Liver (tissue), 9 donors: ENCODE measurements around the gene EEF2K. TPM values are rescaled to one million over a fixed set of nuclear protein-coding genes. Genes with fewer than 3 reads are reported as not detected.

ENCODE experiments used
- DNase-seq: peaks from one replicate; pipeline ENCODE4 v3.0.0-alpha.2; 2017; ENCODE audit warnings: low spot score
- H3K27ac ChIP-seq, 2 donors: one replicate each; pipeline ENCODE4 v1.7.0; 2013; ENCODE audit warnings: inconsistent platforms in 2 of 2, low read length in 2 of 2, control low read depth in 1 of 2, low read depth in 1 of 2, mild to moderate bottlenecking in 1 of 2
- H3K27me3 ChIP-seq, 4 donors: one replicate each; pipeline versions ENCODE4 v1.6.1 to v1.7.0; 2013; ENCODE audit warnings: low read length in 3 of 4, inconsistent platforms in 1 of 4, mild to moderate bottlenecking in 1 of 4, moderate library complexity in 1 of 4; ENCODE audit not compliant: control insufficient read depth in 4 of 4, insufficient read depth in 4 of 4
- H3K36me3 ChIP-seq, 4 donors: one replicate each; pipeline versions ENCODE4 v1.6.1 to v1.7.0; 2013; ENCODE audit warnings: low read length in 3 of 4, mild to moderate bottlenecking in 3 of 4, low read depth in 1 of 4, moderate library complexity in 1 of 4; ENCODE audit not compliant: control insufficient read depth in 4 of 4, insufficient read depth in 3 of 4
- H3K4me1 ChIP-seq, 4 donors: one replicate each; pipeline versions ENCODE4 v1.6.1 to v1.7.0; 2013; ENCODE audit warnings: low read length in 3 of 4, mild to moderate bottlenecking in 3 of 4, moderate library complexity in 1 of 4; ENCODE audit not compliant: control insufficient read depth in 4 of 4, insufficient read depth in 4 of 4
- H3K4me3 ChIP-seq, 3 donors: one replicate each; pipeline versions ENCODE4 v1.6.1 to v1.7.0; 2013; ENCODE audit warnings: low read length in 3 of 3, control low read depth in 1 of 3, low read depth in 1 of 3, mild to moderate bottlenecking in 1 of 3
- H3K9ac ChIP-seq, 2 donors: one replicate each; pipeline ENCODE4 v1.7.0; 2013; ENCODE audit warnings: low read length in 2 of 2, mild to moderate bottlenecking in 2 of 2, moderate library complexity in 2 of 2, control low read depth in 1 of 2, low read depth in 1 of 2
- H3K9me3 ChIP-seq, 4 donors: one replicate each; pipeline versions ENCODE4 v1.6.1 to v1.7.0; 2013; ENCODE audit warnings: low read length in 3 of 4; ENCODE audit not compliant: control insufficient read depth in 4 of 4
- ATF3 ChIP-seq: IDR thresholded peaks from 2 replicates; pipeline ENCODE4 v1.6.1; 2016; ENCODE audit warnings: antibody characterized with exemption
- CTCF ChIP-seq: fragments of 150-350 bp; IDR thresholded peaks from 2 replicates; pipeline ENCODE4 v1.5.1; 2017; ENCODE audit warnings: improper control_type of control experiment, low read depth, low read length; ENCODE audit not compliant: missing input control
- EGR1 ChIP-seq, 2 donors: IDR thresholded peaks; 2 replicates each; pipeline ENCODE4 v1.6.1; 2016 to 2018; ENCODE audit warnings: antibody characterized with exemption in 2 of 2, low read depth in 2 of 2
- FOXA1 ChIP-seq: IDR thresholded peaks from 2 replicates; pipeline ENCODE4 v1.6.1; 2016; ENCODE audit warnings: antibody characterized with exemption
- FOXA2 ChIP-seq: IDR thresholded peaks from 2 replicates; pipeline ENCODE4 v1.6.1; 2016; ENCODE audit warnings: antibody characterized with exemption
- GABPA ChIP-seq, 2 donors: IDR thresholded peaks in 1 of 2; conservative IDR thresholded peaks in 1 of 2; 2 replicates each; pipeline ENCODE4 v1.6.1; 2016; ENCODE audit warnings: antibody characterized with exemption in 2 of 2, mild to moderate bottlenecking in 1 of 2, moderate library complexity in 1 of 2
- HNF4A ChIP-seq, 2 donors: conservative IDR thresholded peaks; 2 replicates each; pipeline ENCODE4 v1.6.1; 2016; ENCODE audit warnings: antibody characterized with exemption in 2 of 2, mild to moderate bottlenecking in 2 of 2
- HNF4G ChIP-seq: IDR thresholded peaks from 2 replicates; pipeline ENCODE4 v1.6.1; 2016; ENCODE audit warnings: antibody characterized with exemption
- JUND ChIP-seq, 2 donors: IDR thresholded peaks; 2 replicates each; pipeline ENCODE4 v1.6.1; 2016; ENCODE audit warnings: antibody characterized with exemption in 2 of 2
- MAX ChIP-seq: IDR thresholded peaks from 2 replicates; pipeline ENCODE4 v1.6.1; 2016; ENCODE audit warnings: antibody characterized with exemption
- NR2F2 ChIP-seq: IDR thresholded peaks from 2 replicates; pipeline ENCODE4 v1.6.1; 2016; ENCODE audit warnings: antibody characterized with exemption
- RAD21 ChIP-seq, 2 donors: IDR thresholded peaks; 2 replicates each; pipeline ENCODE4 v1.6.1; 2016; ENCODE audit warnings: antibody characterized with exemption in 2 of 2, mild to moderate bottlenecking in 2 of 2
- REST ChIP-seq: IDR thresholded peaks from 2 replicates; pipeline ENCODE4 v1.6.1; 2016; ENCODE audit warnings: antibody characterized with exemption, mild to moderate bottlenecking
- RXRA ChIP-seq, 2 donors: IDR thresholded peaks; 2 replicates each; pipeline ENCODE4 v1.6.1; 2017 to 2018; ENCODE audit warnings: antibody characterized with exemption in 2 of 2, mild to moderate bottlenecking in 1 of 2
- SP1 ChIP-seq: IDR thresholded peaks from 2 replicates; pipeline ENCODE4 v1.6.1; 2018; ENCODE audit warnings: antibody characterized with exemption, mild to moderate bottlenecking
- TAF1 ChIP-seq: conservative IDR thresholded peaks from 2 replicates; pipeline ENCODE4 v1.6.1; 2016; ENCODE audit warnings: antibody characterized with exemption, mild to moderate bottlenecking
- YY1 ChIP-seq: IDR thresholded peaks from 2 replicates; pipeline ENCODE4 v1.6.1; 2016; ENCODE audit warnings: antibody characterized with exemption, mild to moderate bottlenecking
- ZBTB33 ChIP-seq: IDR thresholded peaks from 2 replicates; pipeline ENCODE4 v1.6.1; 2016; ENCODE audit warnings: antibody characterized with exemption
- whole genome bisulfite sequencing: extraction: QIAGEN DNeasy Blood & Tissue Kit; methylation state at CpG from one replicate; pipeline ENCODE4 v1.1.7; 2013; 5-methylcytosine and 5-hydroxymethylcytosine counted together
- polyA plus RNA-seq, 2 donors: library from polyadenylated mRNA; stranded (reverse) in 1 of 2; unstranded in 1 of 2; fragments of 200-250 nt in 1 of 2; fragments of >200 nt in 1 of 2; fragmentation: Nextera tagmentation in 1 of 2; extraction: Ambion mirVana in 1 of 2; gene quantifications; one replicate each; pipeline versions ENCODE4 v1.2.1 to v1.2.3, GENCODE V29; 2013 to 2015
- total RNA-seq, 2 donors: library from RNA; depleted of rRNA; stranded (reverse); fragments of >200 nt; gene quantifications; one replicate each; pipeline ENCODE4 v1.2.3, GENCODE V29; 2014
- donor health status: healthy.
- donor health status: healthy.
- donor health status: healthy.
- donor health status: healthy.
- donor health status: healthy.

The EEF2K gene
- total and polyA plus RNA-seq, 4 donors: 3.2 to 14.3 (median 8.0) TPM

- Histone ChIP-seq H3K4me3 (no peak overlapping the region), H3K36me3 (peaks cover 6 to 72% (median 17%) of the 10 kb centered on the region in 4 donors), H3K27ac (no peak overlapping the region), H3K4me1 (no peaks in the 10 kb centered on the region), H3K9me3 (no peaks in the 10 kb centered on the region), H3K27me3 (no peaks in the 10 kb centered on the region), H3K9ac (no peak overlapping the region)
- WGBS: 97% methylated on average over 10 of the region's 10 CpGs
- TF ChIP-seq EGR1 (IDR thresholded peaks at IDR 0.05; ENCODE audit: low read depth in 2 of 2) (no peak), ZBTB33 (no peak), RXRA (IDR thresholded peaks at IDR 0.05) (no peak), GABPA (IDR thresholded peaks at IDR 0.05 in 1 of 2, conservative IDR thresholded peaks at IDR 0.05 in 1 of 2) (no peak), FOXA1 (no peak), CTCF (no peak), YY1 (no peak), ATF3 (no peak), HNF4G (no peak), RAD21 (IDR thresholded peaks at IDR 0.05) (no peak), REST (no peak), NR2F2 (no peak), HNF4A (conservative IDR thresholded peaks at IDR 0.05) (no peak), TAF1 (no peak), MAX (no peak), JUND (IDR thresholded peaks at IDR 0.05) (no peak), FOXA2 (no peak), SP1 (no peak)
- no peak for DNase-seq
Measured at GRCh38 chr16:22307838-22308237, 101.8 kb downstream of the EEF2K start.
